Measurements from ENCODE around the gene KIAA0586. TPM values are rescaled to one million over a fixed set of nuclear protein-coding genes. Genes with fewer than 3 reads are reported as not detected.

Gene KIAA0586
- total RNA-seq, 6 experiments from 2014 or later = 16.6 to 29.1 (median 26.0) TPM

DNA sequence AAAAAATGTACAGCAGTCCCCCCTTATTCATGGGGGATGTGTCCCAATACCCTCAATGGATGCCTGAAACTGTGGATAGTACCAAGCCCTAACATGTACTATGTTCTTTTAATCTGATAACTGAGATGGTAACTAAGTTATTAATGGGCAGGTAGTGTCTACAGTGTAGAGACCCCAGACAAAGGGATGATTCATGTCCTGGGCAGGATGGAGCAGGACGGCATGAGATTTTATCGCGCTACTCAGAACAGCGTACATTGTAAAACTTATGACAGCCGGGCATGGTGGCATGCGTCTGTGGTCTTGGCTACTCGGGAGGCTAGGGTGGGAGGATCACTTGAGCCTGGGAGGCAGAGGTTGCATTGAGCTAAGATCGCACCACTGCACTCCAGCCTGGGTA, 37.1 kb downstream of the KIAA0586 start:
- Mint-ChIP-seq H3K27ac (no peak overlapping the region), H3K36me3 (ENCODE audit: low read depth) (peaks cover 26% of the 10 kb centered on the region), H3K4me1 (ENCODE audit: low read depth) (0 out of 2 replicates have a peak, but pooled peaks cover 6% of the 10 kb centered on the region), H3K4me3 (no peak overlapping the region), H3K9me3 (no peaks in the 10 kb centered on the region), H3K27me3 (ENCODE audit: insufficient read depth) (no peaks in the 10 kb centered on the region)
- TF ChIP-seq CTCF (IDR thresholded peaks at IDR 0.05) = no peak
- no peak for DNase-seq

- Mint-ChIP-seq H3K4me3 (no peak overlapping the region), H3K9me3 (no peaks in the 10 kb centered on the region), H3K4me1 (ENCODE audit: low read depth) (0 out of 2 replicates have a peak, but pooled peaks cover 6% of the 10 kb centered on the region), H3K27ac (no peak overlapping the region), H3K36me3 (ENCODE audit: low read depth) (peaks cover 26% of the 10 kb centered on the region), H3K27me3 (ENCODE audit: insufficient read depth) (no peaks in the 10 kb centered on the region)
- no peak for TF ChIP-seq CTCF (IDR thresholded peaks at IDR 0.05)
- DNase-seq = peak; percentile 5
Observed at GRCh38 chr14:58465421-58465820, 37.9 kb downstream of the KIAA0586 start.

DNA sequence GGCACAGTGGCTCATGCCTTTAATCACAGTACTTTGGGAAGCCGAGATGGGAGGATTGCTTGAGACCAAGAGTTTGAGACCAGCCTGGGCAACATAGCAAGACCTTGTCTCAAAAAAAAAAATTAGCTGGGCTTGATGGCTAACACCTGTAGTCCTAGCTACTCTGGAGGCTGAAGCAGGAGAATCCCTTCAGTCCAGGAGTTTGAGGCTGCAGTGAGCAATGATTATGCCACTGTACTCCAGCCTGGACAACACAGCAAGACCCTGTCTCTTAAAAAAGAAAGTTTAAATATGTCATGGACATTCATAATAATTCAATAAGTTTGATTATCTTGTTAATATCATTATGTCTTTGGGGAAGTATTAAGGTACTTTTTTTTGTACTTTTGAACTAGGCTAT, 38.9 kb downstream of the KIAA0586 start:
- TF ChIP-seq CTCF (IDR thresholded peaks at IDR 0.05) = no peak
- no peaks in the 10 kb centered on the region for H3K27me3 Mint-ChIP-seq (ENCODE audit: insufficient read depth)
- no peak overlapping the region for H3K27ac Mint-ChIP-seq
- no peaks in the 10 kb centered on the region for H3K9me3 Mint-ChIP-seq
- DNase-seq = no peak
- peaks cover 22% of the 10 kb centered on the region for H3K36me3 Mint-ChIP-seq (ENCODE audit: low read depth)
- no peak overlapping the region for H3K4me3 Mint-ChIP-seq
- H3K4me1 Mint-ChIP-seq (ENCODE audit: low read depth) = 0 out of 2 replicates have a peak, but pooled peaks cover 6% of the 10 kb centered on the region

- no peak for TF ChIP-seq CTCF (IDR thresholded peaks at IDR 0.05)
- Mint-ChIP-seq H3K9me3 (no peaks in the 10 kb centered on the region), H3K36me3 (ENCODE audit: low read depth) (peaks cover 28% of the 10 kb centered on the region), H3K4me1 (ENCODE audit: low read depth) (0 out of 2 replicates have a peak, but pooled peaks cover 6% of the 10 kb centered on the region), H3K4me3 (no peak overlapping the region), H3K27ac (no peak overlapping the region), H3K27me3 (ENCODE audit: insufficient read depth) (no peaks in the 10 kb centered on the region)
- no peak for DNase-seq
Observed at GRCh38 chr14:58467575-58467974, 40.1 kb downstream of the KIAA0586 start.

- Mint-ChIP-seq H3K27ac (no peak overlapping the region), H3K4me1 (ENCODE audit: low read depth) (0 out of 2 replicates have a peak, but pooled peaks cover 6% of the 10 kb centered on the region), H3K9me3 (no peaks in the 10 kb centered on the region), H3K27me3 (ENCODE audit: insufficient read depth) (no peaks in the 10 kb centered on the region), H3K4me3 (no peak overlapping the region), H3K36me3 (ENCODE audit: low read depth) (peaks cover 21% of the 10 kb centered on the region)
- DNase-seq = no peak
- no peak for TF ChIP-seq CTCF (IDR thresholded peaks at IDR 0.05)
Observed at GRCh38 chr14:58469309-58469708, 41.8 kb downstream of the KIAA0586 start.

- Mint-ChIP-seq H3K4me1 (ENCODE audit: low read depth) (no peaks in the 10 kb centered on the region), H3K9me3 (no peaks in the 10 kb centered on the region), H3K36me3 (ENCODE audit: low read depth) (peaks cover 27% of the 10 kb centered on the region), H3K27ac (no peak overlapping the region), H3K27me3 (ENCODE audit: insufficient read depth) (no peaks in the 10 kb centered on the region; the same call in none of the 2 replicates), H3K4me3 (no peak overlapping the region)
- TF ChIP-seq CTCF (IDR thresholded peaks at IDR 0.05) = no peak
- DNase-seq = no peak
Observed at GRCh38 chr14:58476320-58476719, 48.8 kb downstream of the KIAA0586 start.
